A204.1 (cell line): ENCODE data around the gene CARS1.

Experiments used
- FAIRE-seq: peaks from 2 replicates; lab custom pipeline; 2012; peaks lifted over from hg19 to GRCh38; lab: Jason Lieb, UNC

The CARS1 gene

GRCh38 chr11:3057069-3057963 lies at the start of gene CARS1:
Gene CARS1 (minus strand): TSS chr11:3057423. CDS start chr11:3057367, 56 bp downstream.
- FAIRE-seq, result peak; percentile 32

DNA sequence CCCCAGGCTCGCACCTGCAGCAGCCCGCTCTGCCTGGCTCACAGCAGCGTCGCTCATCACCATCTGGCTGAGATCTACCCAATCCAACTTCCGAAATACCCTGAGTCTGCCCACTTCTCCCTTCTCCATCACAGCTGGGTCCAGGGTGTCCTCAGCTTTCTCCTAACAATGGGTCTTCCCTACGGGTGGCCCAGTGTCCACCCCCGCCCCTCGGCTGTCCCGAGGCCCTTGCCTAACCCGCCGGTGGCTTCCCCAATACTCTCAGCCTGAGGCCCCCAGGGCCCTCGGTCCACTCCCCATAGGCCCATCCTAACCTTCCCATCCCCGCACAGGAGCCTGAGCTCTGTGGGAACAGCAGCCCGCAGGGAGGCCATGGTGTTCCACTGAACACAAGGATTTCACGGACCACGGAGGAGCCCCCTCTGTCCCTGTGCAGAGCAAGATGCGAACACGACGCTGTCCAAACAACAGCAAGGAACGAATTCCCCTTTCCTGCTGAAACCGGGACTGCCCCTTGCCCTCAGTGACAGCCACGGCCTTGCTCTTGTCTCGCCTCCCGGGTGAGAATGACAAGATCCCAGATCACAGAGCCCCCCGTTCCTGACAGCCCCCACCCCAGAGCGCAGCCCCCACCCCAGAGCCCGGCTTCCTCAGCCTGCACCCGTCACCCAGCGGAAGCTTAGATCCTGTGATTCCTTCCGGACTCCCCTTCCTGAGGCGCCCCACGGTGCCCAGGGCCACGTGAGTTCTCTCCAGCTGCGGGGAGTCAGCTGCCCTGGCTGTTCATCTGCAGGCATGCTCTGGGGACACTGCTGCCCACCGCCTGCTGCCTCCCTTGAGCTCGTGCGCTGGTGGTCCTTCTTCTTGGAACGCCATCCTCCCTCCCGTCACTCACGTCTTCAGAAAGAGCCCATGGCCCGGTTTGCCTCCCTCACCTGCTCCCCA lies 48.8 kb upstream of the CARS1 start:
- no peak for FAIRE-seq

GRCh38 chr11:3104961-3105790 lies 48.0 kb upstream of the CARS1 start:
- no peak for FAIRE-seq

- no peak for FAIRE-seq
Measured at GRCh38 chr11:3104051-3104714, 47.0 kb upstream of the CARS1 start.

GRCh38 chr11:3103076-3103475 lies 45.9 kb upstream of the CARS1 start:
- FAIRE-seq, result no peak

DNA sequence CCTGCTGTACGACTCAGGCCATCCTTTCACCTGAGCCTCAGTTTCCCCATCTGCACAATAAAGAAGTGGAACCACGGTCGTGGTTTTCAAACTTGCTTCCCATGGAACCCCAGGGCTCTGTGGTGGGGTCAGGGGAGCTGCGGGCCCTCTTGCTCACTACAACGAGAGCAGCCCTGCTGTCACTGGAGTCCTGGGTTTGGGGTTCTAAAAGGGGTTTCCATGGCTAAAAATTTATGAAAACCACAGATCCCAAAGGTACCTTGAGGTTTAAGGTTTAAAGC lies 45.4 kb upstream of the CARS1 start:
- no peak for FAIRE-seq

GRCh38 chr11:3101921-3102640 lies 44.9 kb upstream of the CARS1 start:
- no peak for FAIRE-seq

DNA sequence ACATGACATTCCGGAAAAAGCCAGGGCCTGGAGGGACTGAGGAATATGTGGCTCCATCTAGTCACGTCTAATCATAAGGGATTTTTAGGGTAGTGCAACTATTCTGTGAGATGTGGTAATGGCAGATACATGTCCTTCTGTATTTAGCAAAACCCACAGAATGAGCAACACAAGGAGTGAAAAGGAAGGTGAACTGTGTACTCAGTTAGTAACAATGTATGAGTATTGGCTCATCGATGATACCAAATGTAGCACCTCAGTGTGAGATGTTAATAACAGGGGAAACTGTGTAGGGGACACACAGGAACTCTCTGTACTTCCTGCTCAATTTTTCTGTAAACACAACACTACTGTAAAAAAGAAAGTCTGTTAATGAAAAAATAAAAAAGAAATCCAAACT lies 42.0 kb upstream of the CARS1 start:
- no peak for FAIRE-seq

DNA sequence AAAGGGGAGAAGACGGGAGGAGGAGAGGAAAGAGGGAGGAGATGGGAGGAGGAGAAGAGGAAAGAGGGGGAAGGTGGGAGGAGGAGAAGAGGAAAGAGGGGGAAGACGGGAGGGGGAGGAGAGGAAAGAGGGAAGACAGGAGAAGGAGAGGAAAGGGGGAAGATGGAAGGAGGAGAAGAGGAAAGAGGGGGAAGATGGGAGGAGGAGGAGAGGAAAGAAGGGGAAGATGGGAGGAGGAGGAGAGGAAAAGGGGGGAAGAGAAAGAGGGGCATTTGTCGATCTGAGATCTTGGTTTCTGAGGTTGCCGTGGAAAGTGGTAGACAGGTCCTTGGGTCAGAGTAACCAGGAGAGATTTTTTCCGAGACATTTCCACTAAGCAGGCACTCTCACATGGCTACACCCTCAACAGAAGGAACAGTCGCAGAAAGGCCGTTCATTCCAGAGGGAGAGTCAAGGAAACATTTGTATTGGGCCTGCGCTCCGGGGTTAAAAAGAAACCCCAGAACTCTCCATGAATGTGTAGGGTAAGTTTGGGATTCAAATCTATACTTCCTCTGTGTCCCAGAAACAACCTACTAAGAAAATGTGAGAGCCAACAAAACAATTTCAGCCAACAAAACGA lies 39.8 kb upstream of the CARS1 start:
- FAIRE-seq, result no peak

- no peak for FAIRE-seq
Measured at GRCh38 chr11:3095712-3096361, 38.6 kb upstream of the CARS1 start.

GRCh38 chr11:3094223-3094824 lies 37.1 kb upstream of the CARS1 start:
- FAIRE-seq, result no peak

- no peak for FAIRE-seq
Measured at GRCh38 chr11:3093281-3094191, 36.3 kb upstream of the CARS1 start.

- FAIRE-seq, result no peak
Measured at GRCh38 chr11:3092603-3093141, 35.4 kb upstream of the CARS1 start.

DNA sequence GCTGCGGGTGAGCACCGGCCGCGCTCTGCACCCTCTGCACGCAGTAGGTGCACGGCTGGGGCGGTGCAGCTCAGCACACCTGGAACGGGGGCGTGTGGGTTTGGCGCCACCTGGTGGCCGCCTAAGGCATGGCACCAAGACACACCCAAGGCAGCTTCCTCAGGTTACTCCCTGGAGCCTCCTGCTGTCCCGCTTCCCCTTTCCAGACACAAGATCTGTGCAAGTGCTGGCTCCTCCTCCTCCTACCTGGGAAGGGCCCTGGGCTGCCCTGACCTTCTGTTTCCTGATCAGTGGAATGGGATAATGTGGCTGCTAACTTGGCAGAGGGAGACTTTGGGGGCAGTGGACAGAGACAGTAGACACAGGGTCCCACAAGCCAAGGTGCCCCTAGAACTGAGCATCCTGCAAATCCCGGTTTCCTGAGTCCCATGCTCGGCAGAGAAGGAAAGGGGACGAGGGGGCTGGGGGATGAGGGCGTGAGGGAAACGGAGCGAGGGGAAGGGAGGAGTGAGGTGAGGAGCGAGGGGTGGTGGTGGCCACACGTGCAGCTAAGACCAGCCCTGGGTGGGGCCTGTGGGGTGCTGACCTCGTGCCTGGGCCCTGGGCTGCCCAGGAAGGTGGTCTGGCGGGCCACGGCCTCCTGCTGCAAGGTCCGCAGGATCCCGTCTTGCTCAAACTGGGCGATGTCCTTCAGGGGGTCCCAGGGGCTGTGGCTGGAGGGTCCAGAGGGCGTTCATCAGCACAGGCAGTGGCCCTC lies 34.8 kb upstream of the CARS1 start:
- no peak for FAIRE-seq

DNA sequence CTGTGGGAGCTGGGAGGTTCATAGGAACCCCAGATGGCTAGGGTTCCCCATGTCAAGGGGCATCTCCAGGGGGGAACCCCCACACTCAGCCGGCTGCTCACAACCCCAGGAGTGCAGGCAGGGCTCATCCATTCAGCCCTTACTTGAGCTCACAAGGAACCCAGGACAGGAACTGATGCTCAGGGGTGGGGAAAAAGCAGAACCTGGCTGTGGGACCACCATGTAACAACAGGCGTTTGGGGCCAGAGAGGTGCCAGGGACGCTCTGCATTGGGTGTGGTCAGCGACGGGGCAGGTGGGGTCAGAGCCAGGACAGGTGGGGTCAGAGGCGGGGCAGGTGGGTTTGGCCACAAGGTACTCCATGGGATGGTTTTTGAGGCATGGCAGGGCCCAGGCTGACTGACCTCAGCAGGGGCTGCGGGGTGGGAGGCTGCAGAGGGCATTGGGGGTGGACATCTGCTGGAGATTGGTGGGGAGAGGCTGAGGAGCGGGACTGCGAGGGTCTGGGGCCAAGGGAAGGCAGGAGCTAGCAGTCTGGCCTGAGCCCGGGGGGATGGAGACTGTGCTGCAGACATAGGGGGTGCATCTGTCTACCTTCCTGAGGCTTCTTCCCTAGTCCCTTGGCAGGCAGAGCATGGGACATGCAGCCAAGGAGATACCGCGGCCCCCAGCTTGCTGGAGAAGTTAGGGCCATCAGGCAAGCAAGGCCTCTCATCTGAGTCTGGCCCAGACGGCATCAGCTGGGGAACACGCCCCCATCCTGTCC lies 34.0 kb upstream of the CARS1 start:
- no peak for FAIRE-seq

- FAIRE-seq, result no peak
Measured at GRCh38 chr11:3090096-3090901, 33.1 kb upstream of the CARS1 start.
